NCI-H1092 treated with DMSO at 0.1 percent for 48 hours (cell line): Measurements from ENCODE around the gene LMLN.
A peak's percentile ranks its signal among the peaks of the same experiment; 100 is the strongest.
"Not testable (repeated sequence)": the region's sequence is repeated elsewhere in the genome, so short reads cannot be mapped to it uniquely, and the experiment has no call there.

Source experiments
- DNase-seq: peaks from one replicate; lab custom pipeline; 2025; lab: John Stamatoyannopoulos, UW

LMLN gene

DNA sequence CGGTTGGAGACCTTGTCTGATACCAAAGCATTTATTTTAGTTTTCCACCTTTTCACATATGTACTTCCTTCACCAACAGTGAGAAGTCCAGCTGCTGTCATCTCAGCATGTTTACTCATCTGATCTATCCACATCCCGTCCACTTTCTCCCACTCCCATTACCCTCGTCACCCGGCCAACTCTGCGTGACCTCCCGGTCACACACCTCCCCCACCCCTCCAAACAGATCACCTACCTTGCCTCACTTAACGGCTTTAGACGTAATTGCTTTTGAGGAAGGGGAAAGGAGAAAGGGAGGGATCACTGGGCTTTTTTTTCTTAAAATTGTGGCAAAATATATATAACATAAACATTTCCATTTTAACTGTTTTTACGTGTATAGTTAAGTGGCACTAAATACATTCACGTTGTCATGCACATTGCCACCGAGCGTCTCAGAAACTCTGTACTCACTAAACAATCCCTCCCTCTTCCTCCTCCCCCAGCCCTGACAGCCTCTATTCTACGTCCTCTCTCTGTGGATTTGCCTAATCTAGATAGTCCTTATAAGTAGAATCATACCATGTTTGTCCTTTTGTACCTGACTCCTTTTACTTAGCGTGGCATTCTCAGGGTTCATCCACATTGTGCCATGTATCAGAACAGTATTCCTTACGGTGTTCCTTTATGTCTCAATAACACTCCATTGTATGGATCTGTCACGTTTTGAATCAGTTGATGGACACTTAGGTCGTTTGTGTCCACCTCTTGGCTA, 67.2 kb downstream of the LMLN start:
- DNase-seq = no peak

DNA sequence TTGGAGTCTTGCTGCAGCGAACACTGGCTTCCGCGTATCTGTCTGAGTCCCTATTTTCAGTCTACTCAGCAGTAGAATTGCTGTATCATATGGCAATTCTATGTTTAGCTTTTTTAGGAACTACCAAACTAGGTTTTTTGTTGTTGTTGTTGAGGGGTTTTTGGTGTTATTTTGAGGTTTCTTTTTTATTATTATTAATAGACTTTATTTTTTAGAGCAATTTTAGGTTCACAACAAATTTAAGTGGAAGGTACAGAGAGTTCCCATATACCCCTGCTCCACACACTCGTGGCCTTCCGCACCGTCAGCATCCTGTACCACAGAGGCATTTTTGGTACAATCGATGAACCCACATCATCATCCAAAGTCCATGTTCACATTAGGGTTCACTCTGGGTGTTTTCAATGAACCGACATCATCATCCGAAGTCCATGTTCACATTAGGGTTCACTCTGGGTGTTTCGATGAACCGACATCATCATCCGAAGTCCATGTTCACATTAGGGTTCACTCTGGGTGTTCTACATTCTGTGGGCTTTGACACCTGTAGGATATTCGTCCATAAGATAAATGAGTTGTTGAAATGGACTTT, 67.9 kb downstream of the LMLN start:
- DNase-seq = no peak

DNA sequence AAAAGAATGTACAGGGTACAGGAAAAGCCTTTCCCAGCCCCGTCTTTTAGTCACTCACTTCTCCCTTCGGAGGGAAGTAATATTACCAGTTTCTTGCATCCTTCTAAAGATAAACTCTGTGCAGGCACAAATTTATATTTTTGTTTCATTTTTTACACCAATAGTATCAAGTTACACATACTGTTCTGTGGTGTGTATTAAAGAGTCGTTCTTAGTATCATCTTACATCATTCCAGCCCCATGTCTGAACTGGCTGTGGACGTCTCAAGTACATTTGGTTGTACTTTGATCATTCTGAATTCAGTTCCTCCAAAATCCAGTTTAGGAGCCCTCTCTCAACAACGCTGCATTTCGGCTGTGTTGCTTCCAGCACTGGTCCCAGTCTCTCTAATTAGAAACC, 68.7 kb downstream of the LMLN start:
- DNase-seq = no peak

DNA sequence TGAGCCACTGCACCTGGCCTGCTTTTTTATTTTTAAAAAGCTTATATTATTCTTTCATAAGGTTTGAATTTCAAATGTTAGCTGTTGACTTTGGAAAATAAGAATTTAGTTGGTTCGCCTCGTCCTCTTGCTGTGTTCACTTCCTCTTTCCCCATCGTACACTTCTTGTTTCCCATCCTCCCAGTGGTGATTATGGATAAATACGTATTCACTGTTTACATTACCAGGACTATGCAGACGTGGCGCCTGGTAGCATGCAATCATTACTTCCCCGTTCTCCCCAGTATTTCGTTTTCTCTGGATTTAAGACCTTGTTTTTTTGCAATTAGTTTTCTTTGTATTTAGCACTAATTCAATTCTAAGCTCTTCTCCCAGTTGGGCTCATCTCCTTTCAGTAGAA, 70.1 kb downstream of the LMLN start:
- DNase-seq = no peak

DNA sequence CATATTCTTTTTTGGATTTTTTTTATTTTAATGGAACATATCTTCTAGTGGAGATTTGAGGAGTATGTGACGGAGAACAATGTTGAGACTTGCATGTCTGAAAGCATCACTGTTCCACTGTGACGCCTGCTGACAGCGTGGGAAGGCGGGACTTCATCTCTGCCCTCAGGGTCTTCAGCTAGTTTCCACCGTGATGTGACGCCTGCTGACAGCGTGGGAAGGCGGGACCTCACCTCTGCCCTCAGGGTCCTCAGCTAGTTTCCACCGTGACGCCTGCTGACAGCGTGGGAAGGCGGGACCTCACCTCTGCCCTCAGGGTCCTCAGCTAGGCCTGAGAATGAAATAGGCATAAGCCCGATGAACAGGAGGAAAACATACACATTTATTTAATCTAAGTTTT, 70.7 kb downstream of the LMLN start:
- DNase-seq = no peak

DNA sequence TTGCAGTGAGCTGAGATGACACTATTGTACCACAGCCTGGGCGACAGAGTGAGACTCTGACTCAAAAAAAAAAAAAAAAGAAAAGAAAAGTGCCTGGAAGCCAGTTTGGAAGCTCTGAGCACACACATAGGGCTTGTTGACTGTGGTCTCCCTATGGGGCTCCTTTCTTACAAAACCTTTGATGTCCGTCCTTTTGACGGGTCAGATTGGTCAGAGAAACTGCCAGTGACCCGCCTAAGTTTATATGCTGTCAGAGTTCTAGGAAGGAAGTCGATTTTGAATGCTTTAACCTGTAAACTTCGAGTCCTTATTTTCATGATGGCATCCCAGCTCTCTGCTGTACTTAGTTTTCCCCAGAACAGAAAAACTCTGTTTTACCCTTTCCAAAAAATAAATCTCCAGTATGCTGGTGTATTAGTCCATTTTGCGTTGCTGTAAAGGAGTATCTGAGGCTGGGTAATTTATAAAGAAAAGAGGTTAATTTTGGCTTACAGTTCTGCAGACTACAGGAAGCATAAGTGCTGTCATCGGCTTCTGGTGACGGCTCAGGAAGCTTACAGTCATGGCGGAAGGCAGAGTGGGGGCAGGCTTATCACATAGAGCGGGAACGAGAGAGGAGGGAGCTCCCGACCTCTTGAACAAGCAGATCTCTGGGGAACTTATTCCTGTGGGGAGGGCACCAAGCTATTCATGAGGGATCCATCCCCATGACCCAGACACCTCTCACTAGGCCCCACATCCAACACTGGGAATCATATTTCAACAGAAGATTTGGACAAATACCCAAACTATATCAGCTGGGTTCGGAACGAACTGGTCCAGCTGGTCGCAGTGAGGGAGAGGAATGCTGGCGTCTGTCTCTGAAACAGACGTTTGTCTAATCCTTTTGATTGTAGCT, 72.3 kb downstream of the LMLN start:
- no peak for DNase-seq

DNA sequence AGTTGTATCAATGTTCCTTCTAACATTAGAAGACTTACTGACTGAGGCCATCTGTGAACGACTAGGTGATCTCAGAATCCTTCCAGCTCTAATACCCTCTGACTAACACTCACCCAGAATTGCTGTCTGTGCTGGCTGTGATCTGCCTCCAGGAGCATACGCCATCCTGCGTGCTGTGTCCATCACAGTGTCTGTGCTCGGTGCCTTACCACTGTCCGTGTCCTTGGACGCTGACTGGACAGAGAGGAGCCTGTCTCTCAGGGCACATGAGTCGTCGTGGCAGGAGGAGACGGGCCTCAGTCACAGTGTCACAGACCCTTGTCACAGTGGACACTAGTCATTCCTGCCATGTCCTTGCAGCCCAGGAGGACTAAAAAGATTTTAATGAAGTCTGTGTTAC, 83.1 kb downstream of the LMLN start:
- DNase-seq = no peak

DNA sequence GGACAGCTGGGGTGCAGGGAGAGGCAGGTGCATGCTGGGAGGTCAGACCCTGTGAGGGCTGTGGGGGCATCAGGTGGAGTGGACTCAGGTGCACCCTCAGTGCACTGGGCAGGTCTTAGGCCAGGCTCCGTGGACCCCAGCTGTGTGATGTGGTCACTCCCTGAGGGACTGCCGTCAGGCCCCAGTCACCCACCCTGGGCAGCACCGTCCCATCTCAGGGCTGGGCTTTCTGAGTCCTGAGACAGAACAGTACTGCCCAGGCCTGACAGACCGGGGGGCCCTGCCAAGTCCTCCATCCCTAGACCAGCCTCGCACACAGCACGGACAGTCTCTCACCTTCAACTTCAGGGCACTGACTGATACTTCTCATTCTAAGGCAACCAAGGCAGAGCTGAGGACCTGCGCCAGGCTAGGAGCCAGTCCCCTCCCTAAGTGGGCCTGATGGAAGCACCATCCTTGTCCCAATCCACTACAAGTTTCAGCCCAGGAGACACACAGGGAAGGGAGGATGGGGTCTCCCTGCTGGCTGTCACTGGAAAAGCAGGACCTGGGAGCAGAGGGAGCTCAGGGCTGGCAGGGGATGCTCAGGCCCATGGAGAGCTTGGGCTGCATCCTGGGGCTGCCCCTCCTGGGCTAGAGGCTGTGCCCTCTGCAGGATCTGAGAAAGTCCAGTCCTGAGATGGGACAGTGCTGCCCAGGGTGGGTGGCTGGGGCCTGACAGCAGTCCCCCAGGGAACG, 86.3 kb downstream of the LMLN start:
- no peak for DNase-seq

DNA sequence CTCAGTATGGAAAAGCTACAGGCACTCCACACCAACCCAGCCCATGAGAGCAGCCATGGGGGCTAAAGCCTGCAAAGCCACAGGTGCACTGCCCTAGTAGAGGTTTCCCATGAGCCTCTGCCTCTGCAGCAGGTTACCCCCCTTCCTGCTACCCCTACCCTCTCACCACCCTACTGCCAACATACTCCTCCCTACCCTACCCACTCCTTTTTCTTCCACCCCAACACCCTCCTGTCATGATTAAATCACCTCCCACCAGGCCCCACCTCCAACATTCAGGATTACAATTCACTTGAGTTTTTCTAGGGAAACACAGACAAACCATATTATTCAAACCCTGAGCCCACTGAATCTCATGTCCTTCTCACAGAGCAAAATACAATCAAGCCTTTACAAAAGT, 88.4 kb downstream of the LMLN start:
- DNase-seq = no peak

DNA sequence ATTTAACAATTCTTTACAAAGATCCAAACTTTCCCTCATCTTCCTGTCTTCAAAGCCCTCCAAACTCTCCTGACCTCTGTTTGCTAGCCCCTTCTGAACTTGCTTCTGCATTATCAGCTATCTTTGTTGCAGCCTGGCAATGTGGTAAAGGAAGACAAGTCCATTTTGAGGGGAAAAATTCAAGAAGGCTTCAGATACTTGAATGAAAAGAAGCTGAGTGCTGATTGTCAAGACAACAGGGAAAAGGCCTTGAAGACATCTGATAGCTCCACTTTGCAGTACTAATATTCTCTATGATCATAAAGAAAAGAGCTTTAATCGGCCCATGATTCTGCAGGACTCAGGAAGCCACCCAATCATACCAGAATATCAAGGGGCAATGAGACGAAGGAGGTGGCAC, 91.8 kb downstream of the LMLN start:
- no peak for DNase-seq

DNA sequence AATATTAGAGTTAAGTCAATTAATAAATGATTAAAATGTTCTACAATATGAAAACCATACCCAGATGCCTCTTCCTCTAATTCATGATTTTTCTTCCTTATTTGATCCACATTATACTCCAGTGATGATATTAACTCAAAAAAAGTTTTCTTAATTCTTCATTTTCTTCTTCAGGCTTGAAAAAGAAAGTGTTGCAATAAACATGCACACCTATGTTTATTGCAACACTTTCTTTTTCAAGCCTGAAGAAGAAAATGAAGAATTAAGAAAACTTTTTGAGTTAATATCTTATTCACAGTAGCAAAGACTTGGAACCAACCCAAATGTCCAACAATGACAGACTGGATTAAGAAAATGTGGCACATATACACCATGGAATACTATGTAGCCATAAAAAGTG, 93.4 kb downstream of the LMLN start:
- not testable (repeated sequence) for DNase-seq

DNA sequence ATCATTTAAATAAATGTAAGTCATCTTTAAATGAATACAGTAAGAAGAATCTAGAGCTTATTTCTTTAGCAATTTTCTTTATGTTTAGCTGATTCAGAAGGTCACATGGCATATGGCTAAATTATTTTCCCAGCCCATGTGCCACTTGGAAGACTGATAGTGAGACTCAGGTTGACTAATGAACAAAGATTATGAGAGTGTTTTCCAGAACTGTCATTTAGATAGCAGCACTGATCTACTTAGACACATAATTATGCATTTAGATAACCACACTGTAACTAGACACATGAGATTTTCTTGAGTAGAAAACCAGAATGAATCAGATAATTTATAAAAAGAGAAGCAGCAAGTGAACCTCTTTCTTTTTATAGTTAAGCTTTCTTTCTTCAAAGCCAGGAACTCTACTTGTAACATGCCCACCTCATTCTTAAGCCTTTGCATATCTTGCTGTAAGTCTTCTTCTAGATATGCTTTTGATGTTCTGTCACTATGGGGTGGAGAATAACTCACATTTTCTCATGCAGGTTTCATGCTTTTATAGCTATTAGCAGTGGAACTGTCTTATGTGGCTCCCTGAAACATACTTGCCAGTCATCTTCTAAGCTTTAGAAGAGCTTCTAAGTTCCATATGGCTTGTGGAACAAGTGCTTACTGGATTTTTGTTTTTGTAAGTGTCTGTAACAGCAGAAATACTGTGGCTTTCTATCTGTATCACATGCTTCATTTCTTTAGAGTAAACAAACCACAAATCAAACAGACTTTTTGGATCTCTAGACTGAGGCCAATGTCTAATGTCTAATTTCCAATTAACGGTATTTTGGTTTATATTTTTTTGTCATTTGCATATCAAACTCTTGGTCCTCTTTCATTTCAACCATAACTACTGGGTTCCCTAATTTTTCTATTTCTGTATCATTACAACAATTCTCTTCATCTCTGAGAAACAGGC, 101.4 kb downstream of the LMLN start:
- no peak for DNase-seq

DNA sequence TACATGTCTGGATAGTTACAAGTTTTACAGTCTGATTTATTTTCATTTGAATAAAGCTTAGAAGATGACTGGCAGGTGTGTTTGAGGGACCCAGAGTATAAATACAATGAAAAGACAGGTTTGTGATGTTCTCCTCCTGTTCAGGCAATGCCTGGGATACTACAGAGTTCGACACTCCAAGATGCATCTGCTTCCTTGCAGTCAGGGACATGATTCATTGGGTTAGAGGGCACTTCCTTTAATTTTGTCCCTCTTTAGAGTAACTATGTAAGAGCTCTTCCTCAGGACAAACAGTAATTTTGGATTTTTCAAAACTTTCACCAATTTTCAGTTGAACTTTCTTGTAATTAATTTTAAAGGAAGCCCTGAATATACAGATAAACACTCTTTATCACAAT, 102.0 kb downstream of the LMLN start:
- no peak for DNase-seq

DNA sequence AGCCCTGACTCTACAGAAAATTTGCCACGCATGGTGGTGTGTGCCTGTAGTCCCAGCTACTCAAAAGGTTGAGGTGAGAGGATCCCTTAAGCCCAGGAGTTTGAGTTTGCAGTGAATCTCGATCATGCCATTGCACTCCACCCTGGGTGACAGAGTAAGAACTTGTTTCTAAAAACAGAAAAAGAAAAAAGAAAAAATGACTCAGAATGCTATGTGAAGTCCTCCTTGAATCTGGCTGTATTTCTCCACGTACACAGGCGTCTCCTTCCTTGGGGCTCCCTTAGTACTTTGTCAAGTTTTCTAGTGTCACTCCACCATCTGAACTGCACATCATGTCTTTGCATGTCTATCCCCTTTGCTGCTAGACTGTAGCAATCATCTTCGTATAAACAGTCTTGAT, 104.4 kb downstream of the LMLN start:
- DNase-seq = no peak

DNA sequence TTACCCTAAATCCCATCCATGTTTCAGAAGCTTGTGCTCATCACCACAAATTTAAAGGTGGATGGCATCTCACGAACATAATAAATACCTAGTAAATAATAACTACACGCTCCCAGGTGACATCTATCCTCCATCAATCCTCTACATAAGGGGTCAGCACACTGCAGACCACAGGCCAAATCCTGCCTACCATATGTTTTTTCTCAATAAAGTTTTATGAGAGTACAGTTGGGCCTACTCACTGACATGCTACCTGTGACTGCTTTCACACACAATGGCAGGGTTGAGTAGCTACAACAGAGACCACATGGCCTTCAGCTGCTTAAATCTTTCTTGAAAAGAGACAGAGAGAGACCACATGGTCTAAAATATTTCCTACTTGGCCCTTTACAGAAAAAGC, 105.9 kb downstream of the LMLN start:
- no peak for DNase-seq

DNA sequence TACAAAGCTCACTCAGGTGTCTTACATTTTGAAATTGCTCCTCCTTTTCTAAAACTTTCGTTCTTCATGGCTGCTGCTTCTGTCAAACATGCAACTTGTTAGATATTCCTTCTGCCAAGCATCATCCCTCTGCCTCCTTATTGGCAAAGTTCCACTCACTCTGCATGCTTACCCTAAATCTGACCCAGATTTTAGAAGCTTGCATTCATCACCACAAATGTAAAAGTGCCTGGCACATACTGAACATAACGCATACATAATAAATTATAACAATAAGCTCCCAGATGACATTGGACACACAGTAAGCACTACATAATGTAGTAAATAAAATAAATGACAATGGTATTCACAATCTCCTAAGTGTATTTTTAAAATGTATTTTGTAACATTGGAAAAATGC, 107.4 kb downstream of the LMLN start:
- DNase-seq = no peak

DNA sequence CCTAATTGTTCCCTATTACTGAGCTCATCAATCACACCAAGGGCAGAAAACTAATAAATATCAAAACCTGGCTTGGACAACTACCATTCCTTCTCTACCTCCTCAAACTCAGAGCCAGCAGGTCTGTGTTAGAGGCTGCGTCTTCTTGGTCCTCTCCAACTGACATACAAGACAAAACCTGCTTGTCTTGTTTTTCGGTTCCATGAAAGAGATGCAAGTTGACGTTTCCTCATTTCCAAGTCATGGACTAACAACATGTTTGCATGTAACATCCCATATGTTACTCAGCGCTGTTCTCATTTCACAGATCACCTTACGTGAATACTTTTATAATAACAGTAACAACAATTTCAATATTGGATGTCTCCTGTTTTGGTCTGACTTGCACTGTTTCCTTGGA, 110.9 kb downstream of the LMLN start:
- DNase-seq = no peak

DNA sequence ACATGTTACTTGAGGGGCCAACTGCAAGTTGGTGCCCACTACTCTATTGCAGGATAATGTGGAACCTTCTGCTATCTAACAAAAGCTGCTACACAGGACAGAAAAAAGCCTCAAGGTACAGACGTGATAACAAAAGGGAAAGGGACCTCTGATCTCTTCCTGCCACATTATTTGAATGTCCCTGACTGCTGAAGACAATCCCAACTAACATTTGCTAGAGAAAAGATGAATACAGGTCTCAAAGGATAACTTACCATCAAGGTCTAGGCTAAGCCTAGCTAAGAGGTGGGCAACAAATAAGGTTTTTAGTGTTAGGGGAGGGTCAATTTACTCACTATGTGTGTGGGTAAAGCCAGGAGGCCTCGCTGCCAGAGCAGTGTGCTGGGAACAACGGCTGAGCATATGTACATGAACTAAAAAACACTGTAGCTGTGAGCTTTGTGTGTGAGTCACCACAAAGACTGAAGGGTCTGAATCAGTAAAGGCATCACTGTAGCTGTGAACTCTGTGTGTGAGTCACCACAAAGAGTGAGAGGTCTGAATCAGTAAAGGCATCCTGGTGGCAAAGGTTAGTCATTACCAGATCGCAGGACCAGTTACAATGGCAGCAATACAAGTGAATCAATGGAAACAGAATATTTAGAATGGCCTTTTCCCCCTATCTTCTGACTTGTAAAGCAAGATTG, 111.7 kb downstream of the LMLN start:
- DNase-seq = no peak

DNA sequence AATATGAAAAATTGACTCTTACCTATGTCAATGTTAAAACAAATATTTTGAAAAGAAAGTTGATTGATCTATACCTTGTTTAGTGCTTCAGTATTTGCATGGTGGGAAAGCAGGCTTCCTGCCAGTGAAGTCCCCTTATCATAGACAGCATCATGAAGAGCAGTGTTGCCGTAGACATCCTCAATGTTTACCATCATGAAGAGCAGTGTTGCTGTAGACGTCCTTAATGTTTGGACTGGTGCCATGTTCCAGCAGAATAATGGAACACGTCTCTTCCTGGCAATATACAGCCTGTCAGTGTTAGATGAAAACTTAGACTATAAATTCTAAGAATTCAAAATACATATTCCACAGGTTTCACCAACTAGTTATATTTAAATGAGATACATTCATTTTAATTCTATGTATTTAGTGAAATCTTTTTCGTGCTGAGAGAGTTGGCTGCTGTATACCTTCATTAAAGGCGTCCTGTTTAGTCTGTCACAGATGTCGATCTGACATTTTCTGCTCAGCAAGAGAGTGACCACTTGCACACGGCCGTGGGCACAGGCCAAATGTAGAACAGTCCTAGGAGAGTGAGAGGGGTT, 116.8 kb downstream of the LMLN start:
- peak; percentile 15 for DNase-seq
